Cortex of kidney (tissue), 1 donor: ENCODE results near the gene IGSF9B.

Experiments used
- DNase-seq: peaks from one replicate; lab custom pipeline; 2025; lab: John Stamatoyannopoulos, UW

IGSF9B gene

DNA sequence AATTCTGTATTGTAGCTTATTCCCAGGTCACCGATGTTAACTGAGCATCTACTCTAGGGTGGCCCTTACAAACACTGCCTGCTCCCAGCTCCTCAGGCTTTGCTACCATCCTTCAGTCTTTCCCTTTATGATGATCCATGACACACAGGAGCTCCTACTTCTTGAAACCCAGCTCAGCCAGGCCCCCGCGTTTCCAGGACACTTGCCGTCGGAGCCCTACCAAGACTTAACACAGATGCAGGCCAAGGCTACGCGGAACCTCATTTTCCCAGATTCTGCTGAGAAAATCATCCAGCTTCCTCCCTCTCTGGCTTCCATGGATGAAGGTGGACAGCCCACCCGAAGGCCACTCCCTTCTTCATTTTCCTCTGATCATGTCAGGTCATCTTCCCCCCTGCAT lies 18.6 kb downstream of the IGSF9B start:
- DNase-seq: no peak

DNA sequence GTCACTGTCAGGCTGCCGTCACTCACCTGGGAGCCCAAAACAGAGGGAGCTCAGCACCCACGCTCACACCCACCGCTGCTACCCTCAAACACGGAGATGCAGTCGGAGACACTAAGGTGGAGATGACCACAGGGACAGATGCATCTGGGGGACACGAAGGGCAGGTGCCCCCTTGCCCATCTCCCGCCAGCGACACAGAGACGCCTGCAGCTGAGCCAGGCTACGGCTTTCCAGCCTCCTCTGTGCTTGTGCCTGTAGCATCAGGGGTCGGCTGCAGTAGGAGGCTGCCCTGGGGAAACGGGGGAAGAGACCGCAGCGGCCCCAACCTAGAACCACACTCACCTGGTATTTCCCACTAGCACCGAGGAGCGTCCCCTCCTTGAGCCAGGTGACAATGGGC lies 19.3 kb downstream of the IGSF9B start:
- DNase-seq: no peak

DNA sequence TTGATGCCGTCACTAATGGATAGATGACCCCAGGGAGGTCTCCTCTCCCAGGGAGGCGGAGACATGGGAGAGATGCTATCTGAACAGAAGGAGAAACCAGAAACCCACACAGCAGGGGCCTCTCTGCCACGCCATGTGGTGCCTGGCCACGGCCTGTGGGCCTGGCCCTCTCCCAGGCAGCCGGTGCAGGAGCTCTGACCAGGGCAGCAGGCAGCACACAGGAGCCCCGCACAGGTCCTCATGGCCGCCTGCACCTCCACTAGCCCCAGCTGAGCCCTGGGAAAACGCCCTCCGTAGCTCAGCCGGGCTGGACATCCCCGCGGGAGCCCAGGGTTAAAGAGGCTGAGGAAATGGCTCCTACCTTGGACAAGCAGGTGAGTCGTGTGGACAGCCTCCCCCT lies 19.8 kb downstream of the IGSF9B start:
- DNase-seq: no peak

DNA sequence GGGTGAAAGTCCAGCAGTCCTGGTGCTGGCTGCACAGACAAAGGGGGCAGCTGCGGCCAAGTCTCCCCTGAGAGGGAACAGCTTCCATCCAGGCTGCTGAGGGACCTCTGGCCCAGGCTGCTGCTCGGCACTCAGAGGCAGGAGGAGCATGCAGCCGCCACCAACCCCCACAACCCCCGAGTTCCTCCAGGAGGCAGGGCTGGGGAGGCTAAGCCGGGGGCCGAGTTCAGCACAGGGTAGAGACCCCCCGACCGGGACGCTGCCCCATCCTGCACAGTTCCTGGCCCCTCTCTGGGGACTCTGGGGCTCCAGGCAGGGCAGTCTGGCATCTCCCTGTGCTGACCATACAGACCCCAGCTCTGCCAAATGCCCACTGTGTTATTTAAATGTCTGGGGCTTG lies 20.2 kb downstream of the IGSF9B start:
- no peak for DNase-seq

DNA sequence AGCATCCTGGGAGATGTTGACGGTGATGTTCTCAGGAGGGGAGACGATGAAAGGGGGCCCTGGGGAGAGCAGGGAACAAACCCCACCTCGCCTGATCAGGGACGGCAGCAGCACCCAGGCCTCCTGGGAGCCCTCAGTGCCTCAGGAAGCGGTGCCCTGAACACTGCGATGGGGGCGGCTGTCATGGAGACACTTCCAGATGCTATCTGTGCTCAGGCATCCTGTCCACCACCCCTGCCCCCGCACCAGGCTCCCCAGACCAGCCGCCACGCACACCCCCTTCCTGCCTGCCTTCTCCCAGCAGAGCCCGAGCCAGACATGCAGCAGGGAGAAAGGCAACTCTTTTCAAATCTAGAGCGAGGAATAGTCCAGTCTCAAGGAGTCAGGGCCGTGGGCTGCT lies 20.6 kb downstream of the IGSF9B start:
- no peak for DNase-seq

DNA sequence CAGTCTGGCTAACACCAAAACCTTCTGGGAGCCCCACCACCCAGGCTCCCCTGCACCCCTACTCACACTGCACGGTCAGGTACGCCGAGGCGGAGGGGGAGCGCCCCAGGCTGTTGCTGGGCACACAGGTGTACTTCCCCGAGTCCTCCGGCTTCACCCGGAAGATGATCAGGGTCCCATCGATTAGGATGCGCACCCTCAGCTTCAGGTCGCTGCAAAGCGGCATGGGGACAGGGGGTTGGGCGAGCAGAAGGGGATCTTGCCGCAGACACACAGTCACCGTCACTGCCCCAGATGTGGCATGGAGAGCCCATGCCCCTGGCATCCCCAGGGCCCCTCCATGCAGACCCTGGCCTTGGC lies 21.2 kb downstream of the IGSF9B start:
- DNase-seq: no peak

DNA sequence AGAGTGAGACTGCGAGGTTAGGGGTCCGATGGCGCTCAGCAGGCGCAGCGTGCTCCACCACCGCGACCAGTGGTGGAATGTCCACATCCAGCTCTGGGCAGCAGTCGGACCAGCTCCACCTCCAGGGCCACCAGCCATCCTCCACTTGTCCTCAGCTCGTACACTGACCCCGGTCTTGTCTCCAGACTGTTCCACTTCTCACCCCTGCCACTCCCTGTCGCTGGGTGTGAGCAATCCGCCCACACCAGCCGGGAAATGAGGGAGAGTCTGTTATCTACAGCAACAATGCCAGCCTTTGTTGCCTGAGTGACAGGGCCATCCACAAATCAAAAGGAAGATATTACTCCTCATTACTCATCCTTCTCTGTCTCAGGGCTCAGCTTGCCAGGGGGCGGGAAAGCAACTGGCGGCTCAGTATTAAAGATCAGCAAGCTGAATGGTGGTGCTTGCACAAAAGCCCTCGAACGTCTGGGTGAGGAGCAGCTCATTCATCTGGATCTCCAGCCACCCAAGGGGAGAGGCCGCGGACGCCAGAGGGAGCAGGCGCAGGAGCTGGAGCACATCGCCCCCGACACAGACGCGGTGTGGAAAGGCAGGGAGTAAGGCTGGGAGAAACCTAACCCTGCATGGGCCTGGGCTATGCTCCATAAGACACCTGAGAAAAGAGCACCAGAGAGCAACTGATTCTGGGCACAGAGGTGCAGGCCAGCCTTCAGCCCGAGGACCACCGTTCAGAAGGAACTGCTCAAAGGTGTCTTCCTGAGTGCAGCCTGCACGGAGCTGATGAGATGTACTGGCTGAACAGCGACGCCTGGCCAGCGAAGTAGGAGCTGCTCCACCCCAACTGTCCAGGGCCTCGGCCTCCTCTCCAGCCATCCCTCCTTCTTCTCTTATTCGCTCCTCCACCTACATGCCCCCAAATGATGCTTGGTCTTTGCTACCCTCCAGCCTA lies 21.9 kb downstream of the IGSF9B start:
- DNase-seq: no peak

DNA sequence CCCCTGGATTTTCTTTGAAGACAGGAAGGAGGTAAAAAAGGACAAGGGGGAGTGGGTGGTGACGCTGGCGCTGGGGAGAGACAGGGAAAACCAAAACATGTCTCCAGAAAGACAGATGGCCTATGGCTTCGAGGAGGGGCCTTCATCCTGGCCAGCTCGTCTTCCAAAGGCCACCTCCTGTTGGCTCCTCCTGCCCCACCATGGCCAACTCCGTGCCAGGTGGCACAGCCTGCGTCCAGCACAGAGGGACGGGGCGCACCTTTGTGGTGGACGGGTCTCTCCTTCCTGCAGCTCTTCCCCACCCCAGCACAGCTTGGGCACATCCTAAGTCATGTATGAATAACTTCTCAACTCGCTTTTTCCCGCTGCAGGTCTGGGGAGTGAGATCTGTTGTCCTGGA lies 22.7 kb downstream of the IGSF9B start:
- DNase-seq: no peak

DNA sequence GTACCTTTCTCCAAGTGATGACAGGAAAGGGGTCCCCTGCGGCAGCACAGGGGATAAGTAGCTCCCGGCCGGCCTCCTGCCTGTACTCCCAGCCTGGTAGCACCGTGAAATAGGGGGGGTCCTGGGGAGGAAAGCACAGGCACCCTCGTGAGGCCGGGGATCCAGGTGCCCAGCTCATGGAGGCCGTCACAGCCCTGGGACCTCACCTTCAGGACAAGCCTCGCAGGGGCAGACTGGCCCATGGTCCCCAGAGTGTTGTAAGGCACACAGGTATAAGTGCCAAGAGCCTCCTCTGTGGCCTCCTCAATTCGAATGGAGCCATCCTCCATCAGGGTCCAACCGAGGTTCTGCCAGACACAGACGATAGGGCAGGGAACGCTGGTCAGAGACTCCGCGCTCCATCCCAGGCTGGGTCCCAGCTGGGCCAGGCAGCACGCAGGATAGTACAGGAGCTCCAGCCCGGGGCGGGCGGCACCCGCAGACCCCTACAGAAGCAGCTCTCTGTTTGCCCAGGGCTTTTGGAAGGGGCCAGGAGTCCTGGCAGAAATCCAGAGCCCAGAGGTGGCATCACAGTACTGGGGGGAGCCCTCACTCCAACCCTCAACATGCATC lies 25.2 kb downstream of the IGSF9B start:
- no peak for DNase-seq

DNA sequence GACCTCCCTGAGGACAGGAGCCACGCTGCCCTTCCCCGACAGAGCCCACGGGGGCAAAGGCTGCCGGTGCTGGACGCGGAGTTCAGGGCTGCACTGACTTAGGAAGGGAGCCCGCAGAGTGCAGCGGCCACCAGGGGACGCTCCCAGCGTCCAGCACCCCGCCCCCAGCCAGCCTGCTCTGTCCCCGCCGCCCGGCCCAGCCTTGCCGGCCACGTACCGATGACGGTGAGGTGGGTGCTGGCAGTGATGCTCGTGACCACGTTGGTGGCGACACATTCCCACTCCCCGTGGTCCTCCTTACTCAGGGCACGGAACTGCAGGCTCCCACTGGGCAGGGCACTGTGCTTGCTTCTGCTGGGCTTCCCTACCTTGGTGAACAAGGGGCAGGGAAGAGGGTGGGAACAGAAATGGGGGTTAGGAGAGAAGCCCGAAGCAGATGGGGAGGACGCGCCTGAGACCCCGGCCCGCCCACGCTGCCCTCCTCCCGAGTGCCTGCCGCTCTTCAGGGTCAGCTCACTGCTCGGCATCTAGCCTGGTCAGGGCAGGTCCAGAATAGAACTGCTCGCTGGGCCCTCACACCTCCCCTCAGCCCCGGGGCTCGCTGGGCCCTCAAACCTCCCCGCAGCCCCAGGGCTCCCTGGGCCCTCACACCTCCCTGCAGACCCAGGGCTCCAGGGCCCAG lies 25.9 kb downstream of the IGSF9B start:
- DNase-seq: no peak

DNA sequence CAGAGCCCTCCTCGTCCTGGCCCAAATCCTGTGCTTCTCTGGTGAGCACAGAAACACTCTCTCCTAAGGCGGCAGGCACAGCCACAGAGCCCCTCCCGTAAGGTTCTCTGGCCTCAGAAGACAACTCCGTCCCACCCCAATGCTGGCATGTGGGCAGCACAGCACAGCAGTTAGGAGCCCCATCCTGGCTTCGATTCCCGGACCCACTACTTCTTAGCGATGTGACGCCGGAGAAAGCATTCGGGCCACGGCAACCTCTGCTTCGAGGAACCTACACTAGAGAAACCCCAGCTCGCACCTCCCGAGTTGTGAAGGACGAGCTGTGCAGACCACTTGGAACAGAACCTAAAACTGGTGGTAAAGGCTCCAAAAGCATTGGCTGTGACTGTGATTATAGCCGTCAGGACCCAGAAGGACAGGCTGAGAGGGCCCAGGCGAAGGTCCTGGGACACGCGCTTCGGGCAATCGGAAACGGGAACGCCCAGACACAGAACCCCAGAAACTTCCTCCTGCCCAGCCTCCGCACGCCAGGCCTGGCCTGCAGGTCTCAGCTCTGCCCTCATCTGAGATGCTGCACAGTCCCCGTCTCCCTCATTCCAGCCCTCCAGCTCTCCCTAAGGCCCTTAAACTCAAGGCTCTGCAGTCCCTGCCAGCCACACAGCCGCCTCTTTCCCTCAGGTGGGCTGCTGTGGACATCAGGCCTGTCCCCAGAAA lies 26.6 kb downstream of the IGSF9B start:
- DNase-seq: no peak

DNA sequence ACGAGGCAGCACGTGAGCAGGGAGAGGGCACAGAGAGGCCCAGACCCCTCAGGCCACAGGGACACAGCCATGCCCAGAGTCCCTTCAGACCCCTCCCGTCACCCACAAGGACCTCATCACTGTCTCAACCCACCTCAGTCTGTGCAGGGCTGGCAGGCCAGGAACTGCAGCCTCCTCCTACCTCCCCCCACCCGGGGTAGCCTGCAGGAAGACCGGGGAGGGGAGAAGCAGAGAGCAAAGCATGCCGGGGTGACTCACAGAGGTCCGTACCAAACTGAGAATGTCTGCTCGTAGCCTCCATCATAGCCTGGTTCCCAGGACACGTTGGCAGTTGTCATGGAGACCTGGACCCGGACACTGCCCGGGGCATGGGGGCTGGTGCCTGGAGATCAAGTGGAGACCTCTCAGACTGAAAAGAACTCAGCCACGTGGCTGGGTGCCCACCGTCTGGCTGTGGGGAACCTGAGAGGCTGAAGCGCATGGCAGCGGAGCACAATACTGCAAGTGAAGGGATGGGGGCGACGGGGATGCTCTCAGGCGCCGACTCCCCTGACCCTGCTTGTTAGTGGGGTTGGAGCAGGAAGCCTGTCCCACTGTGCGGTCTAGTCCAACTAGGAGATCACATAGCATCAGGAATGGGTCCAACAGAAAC lies 27.2 kb downstream of the IGSF9B start:
- DNase-seq: no peak

DNA sequence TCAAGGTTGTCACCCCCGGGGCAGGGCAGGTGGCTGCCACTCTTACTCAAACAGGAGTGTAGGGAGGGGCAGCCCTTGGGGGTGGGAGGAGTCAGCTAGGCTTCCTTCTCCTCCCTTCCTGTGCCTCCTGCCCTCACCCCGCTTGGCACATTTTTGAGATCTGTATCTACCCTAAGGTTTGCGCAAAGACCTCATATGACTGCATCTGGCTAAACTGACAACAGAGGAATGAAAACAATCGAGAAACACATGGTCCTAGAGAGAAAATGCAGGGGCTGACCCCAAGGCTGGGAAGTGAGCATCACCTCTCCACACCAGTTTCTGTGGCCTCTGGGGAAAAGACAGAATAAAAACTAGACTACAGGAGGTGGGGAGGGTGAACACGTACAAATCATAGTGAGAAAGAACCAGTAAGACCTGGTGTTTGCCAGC lies 28.1 kb downstream of the IGSF9B start:
- DNase-seq: no peak

DNA sequence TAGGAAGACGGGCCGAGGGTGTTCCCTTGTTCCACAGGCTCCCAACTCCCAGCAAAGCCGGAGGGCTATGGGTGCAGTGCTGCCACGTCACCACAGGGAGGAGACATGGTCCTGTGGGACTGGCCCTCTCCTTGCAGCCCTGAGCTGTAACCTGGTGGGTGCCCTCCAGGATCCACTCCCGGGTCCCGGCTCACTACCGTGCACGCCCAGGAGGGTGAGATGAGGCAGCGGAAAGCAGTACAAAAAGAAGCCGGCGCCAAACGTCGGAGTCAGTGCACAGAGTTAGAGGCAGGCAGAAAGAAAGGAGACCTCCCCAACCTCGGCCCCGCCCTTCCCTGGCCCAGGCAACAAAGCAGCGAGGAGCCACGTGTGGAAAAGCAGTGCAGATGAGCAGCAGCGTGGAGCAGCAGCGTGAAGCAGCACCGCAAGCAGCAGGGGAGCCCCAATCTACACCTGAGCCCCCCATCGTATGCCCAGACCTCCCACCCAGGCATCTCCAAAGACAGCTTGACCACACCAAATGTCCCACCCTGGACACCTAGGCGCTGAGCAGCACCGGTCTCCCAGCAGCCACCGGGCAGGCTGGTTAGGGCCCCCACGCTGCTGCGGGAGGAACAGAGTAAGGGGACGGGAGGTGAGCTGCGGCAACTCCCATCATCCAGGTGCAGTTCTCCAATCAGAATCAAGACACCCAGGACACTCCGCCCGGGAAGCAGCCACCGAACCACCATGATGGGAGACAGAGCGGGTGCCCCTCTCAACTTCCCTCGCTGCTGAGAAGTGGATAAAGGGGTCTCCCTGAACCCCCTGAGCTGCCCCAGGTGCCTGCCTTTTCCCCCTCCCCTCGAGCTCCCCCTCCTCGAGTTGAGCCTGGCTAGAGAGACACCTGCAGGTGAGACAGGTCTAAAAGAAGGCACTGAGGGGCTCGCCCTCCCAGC lies 28.8 kb downstream of the IGSF9B start:
- no peak for DNase-seq

DNA sequence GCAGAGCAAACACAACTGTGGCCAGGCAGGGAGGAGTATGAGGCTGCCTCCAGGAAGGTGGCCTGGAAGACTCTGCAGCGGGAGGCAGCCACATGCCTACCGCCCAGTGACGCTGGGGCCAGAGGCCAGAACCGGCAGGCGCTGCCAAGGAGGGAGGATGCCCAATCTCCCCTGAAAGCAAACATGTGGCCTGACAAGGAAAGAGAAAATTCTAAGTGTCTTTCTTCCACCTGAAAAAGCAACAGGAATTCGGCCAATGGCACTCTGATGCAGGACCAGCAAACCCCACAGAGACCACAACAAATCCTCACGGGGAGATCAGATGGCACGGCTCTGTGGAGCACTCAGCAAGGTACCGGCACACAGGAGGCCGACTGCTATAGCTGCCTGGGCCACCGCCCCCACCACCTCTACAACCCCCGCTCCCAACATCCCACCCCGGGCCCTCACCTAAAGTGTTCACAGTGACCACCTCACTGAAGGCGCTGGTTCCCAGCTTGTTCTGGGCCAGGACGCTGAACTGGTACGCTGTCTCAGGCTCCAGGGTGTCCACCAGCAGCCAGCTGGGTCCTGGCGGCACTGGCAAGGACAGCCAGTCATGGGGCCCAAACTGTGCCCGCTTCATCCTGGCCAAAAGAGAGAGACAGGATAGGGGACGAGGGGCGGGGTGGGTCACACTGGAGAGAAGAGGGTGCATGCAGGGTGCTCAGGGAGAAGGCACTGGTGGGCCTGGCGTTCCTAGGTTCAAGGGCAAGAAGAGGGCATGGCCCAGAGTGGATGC lies 30.1 kb downstream of the IGSF9B start:
- no peak for DNase-seq

DNA sequence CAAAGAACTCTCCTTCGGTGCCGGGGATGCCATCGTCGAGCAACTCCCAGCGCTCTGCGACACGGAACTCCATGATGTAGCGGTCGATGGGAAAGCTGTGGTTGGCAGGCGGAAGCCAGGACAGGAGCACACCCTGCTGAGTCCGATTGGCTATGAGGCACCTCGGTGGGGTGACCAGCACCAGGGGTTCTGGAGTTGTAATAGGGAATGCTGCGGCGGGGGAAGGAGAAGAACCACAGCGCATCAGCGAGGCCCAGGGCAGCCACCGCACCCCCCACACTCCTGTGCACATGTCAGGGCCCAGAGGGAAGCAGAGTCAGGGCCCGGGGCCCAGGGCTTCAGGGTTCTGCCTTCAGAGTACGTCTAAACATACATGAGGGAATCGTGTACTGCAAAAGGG lies 31.0 kb downstream of the IGSF9B start:
- no peak for DNase-seq

DNA sequence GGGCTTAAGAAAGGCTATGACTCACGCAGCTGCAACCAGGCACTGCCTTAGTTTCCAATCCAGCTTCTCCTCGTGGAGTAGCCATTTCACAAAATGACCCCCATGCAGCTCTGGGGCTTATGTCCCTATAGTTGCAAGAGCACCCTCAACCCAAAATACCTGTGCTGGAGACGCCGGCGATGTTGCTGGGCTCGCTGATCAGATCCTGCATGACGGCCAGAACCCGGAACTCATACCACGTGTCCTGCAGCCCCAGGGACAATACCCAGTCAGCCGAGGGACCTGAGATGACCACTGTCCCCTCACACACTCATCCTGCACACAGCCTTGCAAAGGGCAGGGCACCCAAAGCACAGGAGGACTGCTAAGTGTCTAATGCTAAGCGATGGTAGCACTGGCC lies 32.1 kb downstream of the IGSF9B start:
- no peak for DNase-seq

DNA sequence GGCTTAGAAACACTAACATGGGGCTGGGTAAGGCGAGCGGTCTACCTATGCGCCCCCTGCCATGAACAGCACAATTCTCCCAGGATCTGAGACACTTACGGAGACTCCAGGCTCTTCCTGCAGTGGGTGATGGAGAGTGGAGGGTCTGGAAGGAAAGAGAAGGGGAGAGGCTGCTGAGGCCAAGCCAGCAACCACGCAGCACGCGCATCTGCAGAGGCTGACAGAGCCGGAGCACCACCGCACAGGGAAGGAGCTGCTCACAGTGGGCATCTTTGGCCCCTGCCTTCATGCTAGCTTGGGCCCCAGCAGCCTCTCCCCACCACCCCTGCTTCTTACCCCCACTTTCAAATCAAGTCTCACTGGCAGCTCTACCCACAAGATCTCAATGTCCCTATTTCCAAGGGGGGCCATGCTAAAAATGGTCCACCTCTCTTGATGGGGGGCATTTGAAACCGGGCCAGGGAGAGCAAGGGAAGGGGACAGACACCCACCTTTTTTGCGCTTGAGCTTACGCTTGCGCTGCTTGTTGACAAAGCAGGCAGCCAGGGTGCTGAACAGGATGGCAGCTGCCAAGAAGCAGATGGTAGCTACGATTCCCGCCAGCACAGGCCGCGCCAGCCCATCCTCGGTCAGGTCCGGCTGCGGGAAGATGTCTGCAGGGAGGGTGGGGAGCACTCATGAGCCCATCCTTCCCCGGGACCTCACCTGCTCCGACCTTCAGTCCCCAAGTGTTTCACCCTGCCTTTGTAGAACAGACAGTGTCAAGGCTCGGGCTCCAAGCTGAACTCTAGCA lies 34.5 kb downstream of the IGSF9B start:
- DNase-seq: no peak

DNA sequence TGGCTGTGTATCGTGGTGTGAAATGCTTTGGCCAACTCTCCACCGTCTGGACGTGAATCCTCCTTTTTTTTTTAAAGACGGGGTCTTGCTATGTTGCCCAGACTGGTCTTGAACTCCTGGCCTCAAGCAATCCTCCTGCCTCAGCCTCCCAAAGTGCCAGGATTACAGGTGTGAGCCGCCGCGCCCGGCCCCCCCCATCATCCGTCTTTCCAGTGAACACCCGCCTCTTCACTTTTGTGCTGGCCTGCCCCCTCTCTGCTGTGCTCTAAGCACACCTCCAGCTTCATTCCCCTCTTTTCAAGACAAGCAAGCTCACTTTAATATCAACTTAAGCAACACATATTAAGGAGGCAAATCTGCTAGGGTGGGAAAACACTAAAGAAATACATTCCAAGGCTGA lies 35.3 kb downstream of the IGSF9B start:
- no peak for DNase-seq
